ENCODE results near the gene PNPLA8. TPM values are rescaled to one million over a fixed set of nuclear protein-coding genes. Genes with fewer than 3 reads are reported as not detected.
A peak's percentile ranks its signal among the peaks of the same experiment; 100 is the strongest.

Gene PNPLA8
- total and polyA plus RNA-seq, 7 donors, result 30.3 to 103 (median 60.1) TPM

DNA sequence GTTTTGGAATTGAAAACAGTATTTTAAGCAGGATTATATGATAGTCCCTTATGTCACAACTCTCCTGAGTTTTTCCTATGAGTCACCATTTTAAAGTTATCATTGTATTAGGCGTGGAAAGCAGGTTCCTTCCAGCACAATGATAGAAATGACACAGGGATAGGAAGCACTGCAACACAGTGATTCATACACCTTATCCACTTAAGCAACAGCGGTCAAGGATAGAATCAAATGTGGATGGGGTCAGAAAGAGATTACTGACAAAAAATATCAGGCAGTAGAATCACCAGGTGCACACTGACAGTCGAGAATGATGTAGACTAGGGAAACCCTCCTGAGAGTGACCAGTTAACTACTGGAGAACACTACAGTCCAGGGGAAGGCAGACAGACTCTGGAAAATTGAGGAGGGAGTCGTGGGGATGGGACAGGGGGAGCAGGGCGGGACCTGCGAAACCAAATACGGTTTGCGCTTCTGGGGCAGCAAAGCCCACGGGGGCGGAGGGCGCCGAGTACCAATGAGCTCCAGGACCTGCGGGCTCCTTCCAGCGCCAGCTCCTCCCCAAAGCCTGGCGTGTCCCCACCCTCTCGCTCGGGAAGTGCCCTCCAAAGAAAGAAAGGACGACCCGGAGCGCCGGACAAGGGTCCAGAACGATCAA, 479 bp downstream of the PNPLA8 start:
- H3K27me3 ChIP-seq (ENCODE audit: insufficient read depth in 3 of 3, low read length in 2 of 3), result no peaks in the 10 kb centered on the region

DNA sequence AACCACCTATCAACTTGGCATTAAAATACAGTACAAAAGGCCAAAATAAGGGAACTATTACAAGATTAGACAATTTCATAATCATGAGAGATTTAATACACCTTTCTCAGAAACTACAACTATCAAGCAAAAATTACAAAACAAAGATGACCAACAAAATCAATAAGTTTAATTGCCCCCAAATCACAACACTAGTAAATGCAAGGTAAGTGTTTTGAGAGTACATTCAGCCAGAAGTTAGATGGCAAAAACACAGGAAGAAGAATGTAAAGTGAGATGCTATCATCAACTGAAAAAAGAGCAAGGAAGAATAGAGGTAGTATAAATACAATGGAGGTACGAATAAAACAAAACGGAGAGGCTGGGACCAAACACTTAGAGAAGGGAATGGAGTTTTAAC, 3.2 kb downstream of the PNPLA8 start:
- H3K27me3 ChIP-seq (ENCODE audit: insufficient read depth in 3 of 3, low read length in 2 of 3), result no peaks in the 10 kb centered on the region
- no peak overlapping the region for H3K4me3 ChIP-seq
- TF ChIP-seq, protein P1, sequence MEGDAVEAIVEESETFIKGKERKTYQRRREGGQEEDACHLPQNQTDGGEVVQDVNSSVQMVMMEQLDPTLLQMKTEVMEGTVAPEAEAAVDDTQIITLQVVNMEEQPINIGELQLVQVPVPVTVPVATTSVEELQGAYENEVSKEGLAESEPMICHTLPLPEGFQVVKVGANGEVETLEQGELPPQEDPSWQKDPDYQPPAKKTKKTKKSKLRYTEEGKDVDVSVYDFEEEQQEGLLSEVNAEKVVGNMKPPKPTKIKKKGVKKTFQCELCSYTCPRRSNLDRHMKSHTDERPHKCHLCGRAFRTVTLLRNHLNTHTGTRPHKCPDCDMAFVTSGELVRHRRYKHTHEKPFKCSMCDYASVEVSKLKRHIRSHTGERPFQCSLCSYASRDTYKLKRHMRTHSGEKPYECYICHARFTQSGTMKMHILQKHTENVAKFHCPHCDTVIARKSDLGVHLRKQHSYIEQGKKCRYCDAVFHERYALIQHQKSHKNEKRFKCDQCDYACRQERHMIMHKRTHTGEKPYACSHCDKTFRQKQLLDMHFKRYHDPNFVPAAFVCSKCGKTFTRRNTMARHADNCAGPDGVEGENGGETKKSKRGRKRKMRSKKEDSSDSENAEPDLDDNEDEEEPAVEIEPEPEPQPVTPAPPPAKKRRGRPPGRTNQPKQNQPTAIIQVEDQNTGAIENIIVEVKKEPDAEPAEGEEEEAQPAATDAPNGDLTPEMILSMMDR (IDR thresholded peaks at IDR 0.05), result no peak
- no peak for ATAC-seq
- peaks cover 39% of the 10 kb centered on the region for H3K4me1 ChIP-seq
- peaks cover 2 to 24% of the 10 kb centered on the region in 2 donors for H3K36me3 ChIP-seq (ENCODE audit: insufficient read depth in 1 of 2, low read depth in 1 of 2)
- WGBS, 3 donors, result 86 to 92% (median 87%) methylated on average over 2 of the region's 2 CpGs
- intact Hi-C loops (cut with DNase I), result no loop called here
- no peak for DNase-seq
- peak overlapping the region; percentile 98 for H3K27ac ChIP-seq
- H3K9me3 ChIP-seq, result no peaks in the 10 kb centered on the region

More for the DNA sequence above, 479 bp downstream of the PNPLA8 start:
- Histone ChIP-seq H3K27ac (peak overlapping the region; percentile 98), H3K4me1 (peaks cover 38% of the 10 kb centered on the region), H3K9me3 (no peaks in the 10 kb centered on the region), H3K36me3 (ENCODE audit: insufficient read depth in 1 of 2, low read depth in 1 of 2) (peaks cover 2 to 4% of the 10 kb centered on the region in 2 donors), H3K4me3 (peak overlapping the region; percentile 70)
- DNase-seq (peak in 1 of 2 donors; percentile 84), ATAC-seq (peak; percentile 67 to 78 (median 68))
- 0 to 1% (median 1%) methylated on average over 16 to 22 of the region's 22 CpGs for WGBS, 3 donors
- TF ChIP-seq, protein P1 (IDR thresholded peaks at IDR 0.05), result no peak
- intact Hi-C loops (cut with DNase I), result no loop called here

DNA sequence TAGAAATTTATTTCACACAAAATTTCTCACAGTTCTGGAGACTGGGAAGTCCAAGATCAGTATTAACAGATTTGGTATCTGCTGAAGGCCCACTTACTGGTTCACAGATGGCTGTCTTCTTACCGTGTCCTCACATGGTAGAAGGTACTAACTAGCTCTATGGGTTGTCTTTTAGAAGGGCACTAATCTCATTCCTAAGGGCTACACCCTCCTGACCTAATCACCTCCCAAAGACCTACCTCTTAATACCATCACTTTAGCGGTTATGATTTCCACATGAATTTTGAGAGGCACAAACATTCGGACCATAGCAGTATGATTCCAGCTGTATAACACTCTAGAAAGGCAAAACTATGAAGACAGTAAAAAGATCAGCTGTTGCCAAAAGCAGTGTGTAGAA, 8.0 kb downstream of the PNPLA8 start:
- DNase-seq (no peak), ATAC-seq (no peak)
- H3K36me3 ChIP-seq (ENCODE audit: insufficient read depth in 1 of 2, low read depth in 1 of 2), result peaks cover 2 to 58% of the 10 kb centered on the region in 2 donors
- TF ChIP-seq, protein P1 (IDR thresholded peaks at IDR 0.05), result no peak
- no peak overlapping the region for H3K27ac ChIP-seq
- H3K4me3 ChIP-seq, result no peak overlapping the region
- intact Hi-C loops (cut with DNase I), result no loop called here
- H3K9me3 ChIP-seq, result no peaks in the 10 kb centered on the region
- H3K4me1 ChIP-seq, result peaks cover 17% of the 10 kb centered on the region
- no peaks in the 10 kb centered on the region for H3K27me3 ChIP-seq (ENCODE audit: insufficient read depth in 3 of 3, low read length in 2 of 3)
- 97 to 100% (median 99%) methylated on average over 3 of the region's 3 CpGs for WGBS, 3 donors

DNA sequence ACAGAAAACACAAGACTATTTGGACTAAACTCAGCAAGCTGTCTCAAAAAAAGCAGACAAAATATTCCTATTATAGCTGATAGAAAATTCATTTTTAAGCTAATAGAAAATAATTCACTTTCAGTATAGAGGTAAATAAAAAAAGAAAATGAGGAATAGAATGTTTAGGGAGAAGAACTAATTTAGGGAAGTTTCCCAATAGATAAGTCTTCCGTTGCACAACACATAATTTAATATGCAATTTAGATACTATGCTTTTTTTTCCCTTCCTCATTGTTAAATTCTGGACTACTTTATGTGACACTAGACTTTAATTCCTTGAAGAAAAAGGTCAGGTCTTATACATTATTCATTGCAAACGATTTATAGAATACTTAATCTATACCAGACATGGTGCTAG, 10.3 kb downstream of the PNPLA8 start:
- no peak for ATAC-seq
- H3K36me3 ChIP-seq (ENCODE audit: insufficient read depth in 1 of 2, low read depth in 1 of 2), result peaks cover 2 to 75% of the 10 kb centered on the region in 2 donors
- intact Hi-C loops (cut with DNase I), result no loop called here
- peaks cover 3% of the 10 kb centered on the region for H3K4me1 ChIP-seq
- no peak overlapping the region for H3K4me3 ChIP-seq
- H3K27ac ChIP-seq, result no peak overlapping the region
- no peaks in the 10 kb centered on the region for H3K9me3 ChIP-seq
- DNase-seq, result no peak
- TF ChIP-seq, protein P1 (IDR thresholded peaks at IDR 0.05), result no peak
- no peaks in the 10 kb centered on the region for H3K27me3 ChIP-seq (ENCODE audit: insufficient read depth in 3 of 3, low read length in 2 of 3)
- WGBS, 3 donors, result 84 to 90% (median 86%) methylated on average over 2 of the region's 2 CpGs

DNA sequence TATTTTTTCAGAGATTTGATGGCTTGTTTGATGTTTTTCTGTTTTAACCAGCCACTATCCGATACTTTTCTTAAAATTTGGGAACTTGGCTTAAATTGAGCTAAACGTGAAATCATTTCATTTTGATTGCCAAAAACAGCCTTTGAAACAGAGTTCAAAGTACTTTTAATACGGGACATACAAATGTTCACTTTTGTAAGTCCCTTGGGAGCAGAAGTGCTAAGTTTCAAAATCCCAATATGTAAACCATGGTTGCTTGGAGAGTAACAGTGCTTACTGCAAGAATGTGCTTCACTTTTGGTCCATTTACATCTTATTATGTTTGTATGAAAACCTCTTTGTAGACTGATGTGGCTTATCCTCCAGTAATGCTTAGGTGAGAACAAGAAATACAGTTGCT, 10.9 kb downstream of the PNPLA8 start:
- ATAC-seq, result no peak
- intact Hi-C loops (cut with DNase I), result no loop called here

More for the DNA sequence above, 10.9 kb downstream of the PNPLA8 start:
- no peak for DNase-seq
- TF ChIP-seq, protein P1 (IDR thresholded peaks at IDR 0.05), result no peak
- Histone ChIP-seq H3K4me3 (no peak overlapping the region), H3K27ac (no peak overlapping the region), H3K9me3 (no peaks in the 10 kb centered on the region), H3K4me1 (no peaks in the 10 kb centered on the region), H3K36me3 (ENCODE audit: insufficient read depth in 1 of 2, low read depth in 1 of 2) (peaks cover 2 to 76% of the 10 kb centered on the region in 2 donors), H3K27me3 (ENCODE audit: insufficient read depth in 3 of 3, low read length in 2 of 3) (no peaks in the 10 kb centered on the region)
- WGBS, 3 donors, result 44 to 58% (median 47%) methylated on average over 3 of the region's 3 CpGs
